Measurements from ENCODE around the gene LMTK2.

Gene LMTK2

GRCh38 chr7:98106647-98107312 lies at the start of gene LMTK2:
TSS of gene LMTK2 (plus strand) at chr7:98106862. CDS start at chr7:98107178, 316 bp downstream.
- peak; percentile 97 for DNase-seq

- DNase-seq: no peak
Observed at GRCh38 chr7:98057157-98057556, 49.5 kb upstream of the LMTK2 start.

GRCh38 chr7:98058186-98058585 lies 48.5 kb upstream of the LMTK2 start:
- no peak for DNase-seq

- no peak for DNase-seq
Observed at GRCh38 chr7:98064233-98064632, 42.4 kb upstream of the LMTK2 start.

GRCh38 chr7:98066208-98066607 lies 40.5 kb upstream of the LMTK2 start:
- no peak for DNase-seq

- DNase-seq: no peak
Observed at GRCh38 chr7:98066934-98067507, 39.6 kb upstream of the LMTK2 start.

- no peak for DNase-seq
Observed at GRCh38 chr7:98073047-98073446, 33.6 kb upstream of the LMTK2 start.

- DNase-seq: no peak
Observed at GRCh38 chr7:98075801-98076200, 30.9 kb upstream of the LMTK2 start.

GRCh38 chr7:98077762-98078161 lies 28.9 kb upstream of the LMTK2 start:
- DNase-seq: no peak

GRCh38 chr7:98078197-98078870 lies 28.3 kb upstream of the LMTK2 start:
- peak; percentile 30 for DNase-seq

GRCh38 chr7:98079891-98080648 lies 26.6 kb upstream of the LMTK2 start:
- no peak for DNase-seq

- no peak for DNase-seq
Observed at GRCh38 chr7:98081319-98081718, 25.3 kb upstream of the LMTK2 start.

GRCh38 chr7:98084631-98085030 lies 22.0 kb upstream of the LMTK2 start:
- peak; percentile 14 for DNase-seq

GRCh38 chr7:98085674-98086073 lies 21.0 kb upstream of the LMTK2 start:
- peak; percentile 16 for DNase-seq

GRCh38 chr7:98086281-98086718 lies 20.4 kb upstream of the LMTK2 start:
- peak; percentile 74 for DNase-seq

- no peak for DNase-seq
Observed at GRCh38 chr7:98088109-98088508, 18.6 kb upstream of the LMTK2 start.

GRCh38 chr7:98090116-98090515 lies 16.5 kb upstream of the LMTK2 start:
- DNase-seq: no peak

GRCh38 chr7:98091061-98091460 lies 15.6 kb upstream of the LMTK2 start:
- DNase-seq: peak; percentile 17

GRCh38 chr7:98091523-98091922 lies 15.1 kb upstream of the LMTK2 start:
- no peak for DNase-seq

GRCh38 chr7:98097042-98097645 lies 9.5 kb upstream of the LMTK2 start:
- DNase-seq: peak; percentile 41

- no peak for DNase-seq
Observed at GRCh38 chr7:98100088-98100487, 6.6 kb upstream of the LMTK2 start.

- DNase-seq: no peak
Observed at GRCh38 chr7:98102170-98102569, 4.5 kb upstream of the LMTK2 start.

GRCh38 chr7:98105942-98106544 lies 619 bp upstream of the LMTK2 start:
- peak; percentile 84 for DNase-seq

Data from DMS53 (cell line).